Measurements from ENCODE around the gene ARL5C. TPM values are rescaled to one million over a fixed set of nuclear protein-coding genes. Genes with fewer than 3 reads are reported as not detected.

Gene ARL5C
- total and polyA plus RNA-seq, 4 donors: not detected

DNA sequence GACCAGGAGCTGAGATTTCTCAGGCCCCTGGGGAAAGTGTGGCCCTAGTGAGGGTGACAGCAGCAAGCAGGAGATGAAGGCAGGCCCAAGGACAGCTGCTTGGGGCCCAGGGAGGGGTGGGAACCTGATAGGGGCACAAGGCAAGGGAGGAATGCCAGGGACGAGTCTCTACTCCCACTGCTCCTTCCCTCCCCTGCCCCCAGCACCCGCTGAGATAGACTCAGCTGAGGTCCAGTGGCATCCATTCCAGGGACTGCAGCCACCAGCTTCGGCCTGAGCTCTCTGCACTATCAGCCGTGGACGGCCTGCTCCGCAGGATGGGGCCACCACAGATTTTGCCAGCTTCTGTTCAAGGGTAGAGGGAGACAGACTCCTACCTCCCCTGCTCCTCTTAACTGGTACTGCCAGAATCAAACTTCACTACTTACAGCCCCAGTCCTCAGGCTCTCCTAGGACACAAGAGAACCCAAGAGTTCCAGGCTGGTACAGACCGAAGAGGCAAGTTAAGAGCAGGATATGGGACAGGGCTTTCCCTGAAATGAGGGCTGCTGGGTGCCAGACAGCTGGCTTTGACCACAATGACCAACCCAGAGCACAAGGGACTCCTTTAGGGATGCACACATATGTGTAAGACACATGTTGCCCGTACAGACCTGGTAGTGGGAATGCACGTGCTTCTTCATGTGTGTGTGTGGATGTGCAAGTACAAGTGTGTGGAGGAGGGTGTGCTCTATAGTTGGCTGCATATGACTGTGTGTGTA is 26.0 kb upstream of the ARL5C start:
- DNase-seq (ENCODE audit: low spot score): no peak
- H3K36me3 ChIP-seq (ENCODE audit: control insufficient read depth in 4 of 4, insufficient read depth in 3 of 4, low read depth in 1 of 4, low read length in 3 of 4): no peaks in the 10 kb centered on the region
- 94% methylated on average over 9 of the region's 9 CpGs for WGBS
- H3K9ac ChIP-seq (ENCODE audit: low read depth in 1 of 2, low read length in 2 of 2): no peak overlapping the region
- H3K9me3 ChIP-seq (ENCODE audit: control insufficient read depth in 4 of 4, low read length in 3 of 4): no peaks in the 10 kb centered on the region
- H3K27me3 ChIP-seq (ENCODE audit: control insufficient read depth in 4 of 4, insufficient read depth in 4 of 4, low read length in 3 of 4): no peaks in the 10 kb centered on the region
- TF ChIP-seq HNF4G (IDR thresholded peaks at IDR 0.05): no peak
- no peak for TF ChIP-seq SP1 (IDR thresholded peaks at IDR 0.05)
- no peak for TF ChIP-seq GABPA (IDR thresholded peaks at IDR 0.05 in 1 of 2, conservative IDR thresholded peaks at IDR 0.05 in 1 of 2)
- no peak overlapping the region for H3K4me3 ChIP-seq (ENCODE audit: low read depth in 1 of 3, low read length in 3 of 3)
- H3K27ac ChIP-seq (ENCODE audit: low read depth in 1 of 2, low read length in 2 of 2): no peak overlapping the region
- H3K4me1 ChIP-seq (ENCODE audit: control insufficient read depth in 4 of 4, insufficient read depth in 4 of 4, low read length in 3 of 4): peaks cover 0 to under 1% (median under 1%) of the 10 kb centered on the region in 4 donors

GRCh38 chr17:39187152-39187830 is 21.3 kb upstream of the ARL5C start:
- H3K36me3 ChIP-seq (ENCODE audit: control insufficient read depth in 4 of 4, insufficient read depth in 3 of 4, low read depth in 1 of 4, low read length in 3 of 4): no peaks in the 10 kb centered on the region
- WGBS: 87% methylated on average over 9 of the region's 9 CpGs
- no peak for DNase-seq (ENCODE audit: low spot score)

DNA sequence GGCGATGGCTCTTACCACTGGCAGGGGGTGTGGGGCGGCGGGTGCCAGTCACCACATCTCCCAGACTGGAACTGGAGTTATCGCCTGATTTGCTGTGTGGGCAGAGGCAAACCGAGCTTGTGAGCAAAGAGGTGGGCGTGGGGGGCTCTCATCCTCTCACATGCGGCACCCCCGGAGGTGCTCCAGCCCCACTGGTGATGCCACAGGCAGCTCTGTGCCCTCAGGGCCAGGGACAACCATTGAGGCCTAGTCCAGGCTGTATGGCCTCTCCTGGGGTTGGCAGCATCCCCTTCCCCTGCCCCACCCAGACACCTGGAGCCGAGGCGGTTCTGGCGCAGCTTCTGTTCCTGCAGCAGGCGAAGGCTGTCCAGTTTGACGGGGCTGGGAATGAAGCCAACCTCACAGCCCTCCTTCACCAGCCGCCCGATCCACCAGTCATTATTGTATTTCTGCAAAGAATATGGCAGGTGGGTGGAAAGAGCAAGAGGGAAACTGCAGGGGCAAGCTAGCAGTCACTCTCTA is 20.6 kb upstream of the ARL5C start:
- Histone ChIP-seq H3K4me3 (ENCODE audit: low read depth in 1 of 3, low read length in 3 of 3) (no peak overlapping the region), H3K36me3 (ENCODE audit: control insufficient read depth in 4 of 4, insufficient read depth in 3 of 4, low read depth in 1 of 4, low read length in 3 of 4) (no peaks in the 10 kb centered on the region), H3K27ac (ENCODE audit: low read depth in 1 of 2, low read length in 2 of 2) (no peak overlapping the region), H3K9me3 (ENCODE audit: control insufficient read depth in 4 of 4, low read length in 3 of 4) (no peaks in the 10 kb centered on the region), H3K4me1 (ENCODE audit: control insufficient read depth in 4 of 4, insufficient read depth in 4 of 4, low read length in 3 of 4) (no peaks in the 10 kb centered on the region), H3K27me3 (ENCODE audit: control insufficient read depth in 4 of 4, insufficient read depth in 4 of 4, low read length in 3 of 4) (no peaks in the 10 kb centered on the region), H3K9ac (ENCODE audit: low read depth in 1 of 2, low read length in 2 of 2) (no peak overlapping the region)
- TF ChIP-seq NR2F2 (IDR thresholded peaks at IDR 0.05) (no peak), SP1 (IDR thresholded peaks at IDR 0.05) (no peak), EGR1 (IDR thresholded peaks at IDR 0.05; ENCODE audit: low read depth in 2 of 2) (no peak), CTCF (IDR thresholded peaks at IDR 0.05; ENCODE audit: low read depth, low read length, missing input control) (no peak), GABPA (IDR thresholded peaks at IDR 0.05 in 1 of 2, conservative IDR thresholded peaks at IDR 0.05 in 1 of 2) (no peak), ZBTB33 (IDR thresholded peaks at IDR 0.05) (no peak), YY1 (IDR thresholded peaks at IDR 0.05) (no peak), RAD21 (IDR thresholded peaks at IDR 0.05) (no peak), HNF4A (conservative IDR thresholded peaks at IDR 0.05) (no peak), FOXA2 (IDR thresholded peaks at IDR 0.05) (no peak), TAF1 (conservative IDR thresholded peaks at IDR 0.05) (no peak), FOXA1 (IDR thresholded peaks at IDR 0.05) (no peak), HNF4G (IDR thresholded peaks at IDR 0.05) (no peak)
- TF ChIP-seq, protein P1, sequence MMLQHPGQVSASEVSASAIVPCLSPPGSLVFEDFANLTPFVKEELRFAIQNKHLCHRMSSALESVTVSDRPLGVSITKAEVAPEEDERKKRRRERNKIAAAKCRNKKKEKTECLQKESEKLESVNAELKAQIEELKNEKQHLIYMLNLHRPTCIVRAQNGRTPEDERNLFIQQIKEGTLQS (IDR thresholded peaks at IDR 0.05): no peak
- WGBS: 91% methylated on average over 15 of the region's 15 CpGs
- DNase-seq (ENCODE audit: low spot score): no peak

More at GRCh38 chr17:39187152-39187830, 21.3 kb upstream of the ARL5C start:
- Histone ChIP-seq H3K4me1 (ENCODE audit: control insufficient read depth in 4 of 4, insufficient read depth in 4 of 4, low read length in 3 of 4) (no peaks in the 10 kb centered on the region), H3K27me3 (ENCODE audit: control insufficient read depth in 4 of 4, insufficient read depth in 4 of 4, low read length in 3 of 4) (no peaks in the 10 kb centered on the region), H3K9me3 (ENCODE audit: control insufficient read depth in 4 of 4, low read length in 3 of 4) (no peaks in the 10 kb centered on the region), H3K4me3 (ENCODE audit: low read depth in 1 of 3, low read length in 3 of 3) (no peak overlapping the region), H3K27ac (ENCODE audit: low read depth in 1 of 2, low read length in 2 of 2) (no peak overlapping the region), H3K9ac (ENCODE audit: low read depth in 1 of 2, low read length in 2 of 2) (no peak overlapping the region)
- TF ChIP-seq EGR1 (IDR thresholded peaks at IDR 0.05; ENCODE audit: low read depth in 2 of 2) (no peak), RAD21 (IDR thresholded peaks at IDR 0.05) (no peak)

Measured in liver (tissue), 9 donors.